Panc1 (cell line): ENCODE measurements around the gene IL33. TPM values are rescaled to one million over a fixed set of nuclear protein-coding genes. Genes with fewer than 3 reads are reported as not detected.

Experiments used
- ATAC-seq: fragments of 200-7000 bp; cut with Tn5 transposase; 2 replicates; pipeline ENCODE4 v1.9.1; 2020; ENCODE audit warnings: mild to moderate bottlenecking, moderate library complexity
- BruUV-seq: library from RNA; stranded (reverse); fragments of 400-500 nt; replicated peaks from 2 replicates; lab custom pipeline; 2021; lab: Mats Ljungman, UMichigan
- CTCF ChIA-PET: fragments of 300-600 bp; sonication (Branson Sonifier 250); formaldehyde crosslinking; loops from one replicate; lab custom pipeline; 2022; ENCODE audit warnings: antibody characterized with exemption; lab: Charles Lee
- POLR2A ChIA-PET: fragments of 300-600 bp; sonication (Branson Sonifier 250); formaldehyde crosslinking; loops from one replicate; lab custom pipeline; 2022; ENCODE audit warnings: antibody characterized with exemption; lab: Charles Lee
- DNase-seq: peaks from one replicate; pipeline ENCODE4 v3.0.0-alpha.2; 2010; ENCODE audit warnings: low read depth, low spot score
- H3K27ac ChIP-seq: 2 replicates; pipeline ENCODE4 v1.5.1; 2011; ENCODE audit warnings: mild to moderate bottlenecking, low read length, inconsistent platforms
- H3K27me3 ChIP-seq: fragments of 200-500 bp; sonication (Bioruptor generic); 2 replicates; pipeline ENCODE4 v1.6.0; 2014; ENCODE audit warnings: low read length, inconsistent platforms; ENCODE audit not compliant: control insufficient read depth, insufficient read depth
- H3K36me3 ChIP-seq: fragments of 200-500 bp; sonication (Bioruptor generic); 2 replicates; pipeline ENCODE4 v1.5.1; 2014; ENCODE audit warnings: inconsistent platforms, mild to moderate bottlenecking, low read length, moderate library complexity; ENCODE audit not compliant: control insufficient read depth, insufficient read depth
- H3K4me1 ChIP-seq: 2 replicates; pipeline ENCODE4 v1.5.1; 2011; ENCODE audit warnings: inconsistent platforms, mild to moderate bottlenecking, low read length, moderate library complexity; ENCODE audit not compliant: control insufficient read depth, insufficient read depth
- H3K4me3 ChIP-seq, 2 experiments: 2 replicates each; pipeline ENCODE4 v1.5.1; 2011 to 2012; ENCODE audit warnings: low read depth in 2 of 2, low read length in 2 of 2, mild to moderate bottlenecking in 2 of 2, inconsistent platforms in 1 of 2, moderate library complexity in 1 of 2
- H3K9me3 ChIP-seq: fragments of 200-500 bp; sonication (Bioruptor generic); 2 replicates; pipeline ENCODE4 v1.5.1; 2014; ENCODE audit warnings: low read depth, mild to moderate bottlenecking, inconsistent platforms, low read length, moderate library complexity; ENCODE audit not compliant: control insufficient read depth, insufficient read depth
- CTCF ChIP-seq: fragments of 450-650 bp; IDR thresholded peaks from 2 replicates; pipeline ENCODE4 v1.5.1; 2017; ENCODE audit warnings: mild to moderate bottlenecking
- POLR2AphosphoS5 ChIP-seq: IDR thresholded peaks from 2 replicates; pipeline ENCODE4 v1.6.1; 2012; ENCODE audit warnings: mild to moderate bottlenecking, low read depth, low read length, moderate library complexity
- REST ChIP-seq, 2 experiments: IDR thresholded peaks; 2 replicates each; pipeline ENCODE4 v1.6.1; 2011 to 2012; ENCODE audit warnings: low read depth in 2 of 2, control low read depth in 1 of 2, low read length in 1 of 2, mild to moderate bottlenecking in 1 of 2, moderate library complexity in 1 of 2; ENCODE audit not compliant: insufficient read depth in 1 of 2
- SIN3A ChIP-seq: IDR thresholded peaks from 2 replicates; pipeline ENCODE4 v1.6.1; 2012; ENCODE audit warnings: low read depth, mild to moderate bottlenecking, low read length, moderate library complexity, borderline replicate concordance; ENCODE audit not compliant: insufficient read depth
- TCF7L2 ChIP-seq: IDR thresholded peaks from 2 replicates; pipeline ENCODE4 v1.6.1; 2011; ENCODE audit warnings: mild to moderate bottlenecking, low read depth, low read length, inconsistent platforms
- in situ Hi-C: cut with HindIII; loops from 2 replicates; pipeline ENCODE4 v1.10.0; 2016; ENCODE audit warnings: low sequenced_read_pairs, low pct_unique_long_range_greater_than_20kb
- intact Hi-C: fragments of 100-400 bp; cut with micrococcal nuclease; formaldehyde crosslinking; loops from one replicate; pipeline ENCODE4 v1.10.0; 2022; ENCODE audit not compliant: unreplicated experiment
- total RNA-seq: library from RNA; stranded (reverse); gene quantifications from one replicate; pipeline ENCODE4 v1.2.1, GENCODE V29; 2021; ENCODE audit not compliant: unreplicated experiment

IL33 gene
- total RNA-seq, 1 experiment from 2014 or later: not detected

GRCh38 chr9:6230037-6230780, 14.6 kb downstream of the IL33 start:
- Histone ChIP-seq H3K36me3 (no peaks in the 10 kb centered on the region), H3K27me3 (no peaks in the 10 kb centered on the region), H3K4me3 (no peak overlapping the region), H3K4me1 (no peaks in the 10 kb centered on the region), H3K27ac (no peak overlapping the region), H3K9me3 (no peaks in the 10 kb centered on the region)
- ATAC-seq: no peak
- intact Hi-C loops (no loop called here), in situ Hi-C loops (no loop called here)
- no peak for DNase-seq
- no peak for TF ChIP-seq CTCF
- TF ChIP-seq REST (IDR thresholded peaks at IDR 0.05; ENCODE audit: insufficient read depth in 1 of 2, low read depth in 2 of 2, low read length in 1 of 2): no peak
- no peak for TF ChIP-seq SIN3A
- TF ChIP-seq TCF7L2: no peak
- TF ChIP-seq POLR2AphosphoS5: no peak
- BruUV-seq: no TSS peak
- POLR2A ChIA-PET: no interaction called here
- CTCF ChIA-PET: no interaction called here

GRCh38 chr9:6232336-6232945, 16.8 kb downstream of the IL33 start:
- CTCF ChIA-PET: no interaction called here
- Histone ChIP-seq H3K27ac (no peak overlapping the region), H3K9me3 (no peaks in the 10 kb centered on the region), H3K27me3 (no peaks in the 10 kb centered on the region), H3K4me3 (no peak overlapping the region), H3K4me1 (no peaks in the 10 kb centered on the region), H3K36me3 (no peaks in the 10 kb centered on the region)
- DNase-seq (no peak), ATAC-seq (no peak)
- POLR2A ChIA-PET: no interaction called here
- intact Hi-C loops (no loop called here), in situ Hi-C loops (no loop called here)
- TF ChIP-seq REST (IDR thresholded peaks at IDR 0.05; ENCODE audit: insufficient read depth in 1 of 2, low read depth in 2 of 2, low read length in 1 of 2) (no peak), SIN3A (no peak), TCF7L2 (no peak), CTCF (no peak)
- no TSS peak for BruUV-seq
